Tibial nerve (tissue), 4 donors: ENCODE measurements around the gene MICALL2. TPM values are rescaled to one million over a fixed set of nuclear protein-coding genes. Genes with fewer than 3 reads are reported as not detected.

Experiments used
- DNase-seq, 2 donors: peaks; one replicate each; pipeline ENCODE4 v3.0.0-alpha.2; 2019; ENCODE audit warnings: low spot score in 2 of 2
- H3K27ac ChIP-seq, 4 donors: fragments of 200-600 bp; sonication (generic) in 3 of 4; one replicate each; pipeline ENCODE4 v1.5.1; 2017 to 2019; ENCODE audit warnings: mild to moderate bottlenecking in 1 of 4
- H3K27me3 ChIP-seq, 2 donors: fragments of 200-600 bp; sonication (generic) in 1 of 2; one replicate each; pipeline versions ENCODE4 v1.5.1 to v1.6.0; 2017 to 2019
- H3K36me3 ChIP-seq, 3 donors: fragments of 200-600 bp; sonication (generic); one replicate each; pipeline ENCODE4 v1.5.1; 2018 to 2019
- H3K4me1 ChIP-seq, 4 donors: fragments of 200-600 bp; sonication (generic) in 3 of 4; one replicate each; pipeline ENCODE4 v1.5.1; 2017 to 2019
- H3K4me3 ChIP-seq, 4 donors: fragments of 200-600 bp; sonication (generic) in 3 of 4; one replicate each; pipeline ENCODE4 v1.5.1; 2017 to 2019; ENCODE audit warnings: mild to moderate bottlenecking in 1 of 4, moderate library complexity in 1 of 4
- H3K9me3 ChIP-seq, 4 donors: fragments of 200-600 bp; sonication (generic) in 3 of 4; one replicate each; pipeline ENCODE4 v1.5.1; 2017 to 2019
- CTCF ChIP-seq, 5 experiments: fragments of 200-600 bp in 3 of 5; fragments of 450-650 bp in 2 of 5; sonication (generic) in 3 of 5; IDR thresholded peaks; one replicate each; pipeline ENCODE4 v1.5.1; 2016 to 2019; ENCODE audit warnings: antibody characterized with exemption in 5 of 5, mild to moderate bottlenecking in 3 of 5, moderate library complexity in 2 of 5
- EP300 ChIP-seq, 2 donors: sonication (generic); formaldehyde crosslinking; IDR thresholded peaks; one replicate each; pipeline ENCODE4 v1.6.1; 2017; ENCODE audit warnings: antibody characterized with exemption in 2 of 2, mild to moderate bottlenecking in 1 of 2
- POLR2A ChIP-seq, 2 donors: fragments of 450-650 bp; IDR thresholded peaks; one replicate each; pipeline ENCODE4 v1.6.1; 2017; ENCODE audit warnings: antibody characterized with exemption in 2 of 2, mild to moderate bottlenecking in 2 of 2, moderate library complexity in 2 of 2
- WGBS, 2 donors: methylation state at CpG; one replicate each; pipeline ENCODE4 v1.1.5; 2018; 5-methylcytosine and 5-hydroxymethylcytosine counted together
- total RNA-seq, 4 donors: library from RNA; depleted of rRNA; stranded (reverse); fragments of >200 nt; gene quantifications; one replicate each; pipeline ENCODE4 v1.1.0, GENCODE V29; 2016

MICALL2 gene
- total RNA-seq, 4 donors from 2014 or later = 67.6 to 153 (median 104) TPM

- no peak overlapping the region for H3K27ac ChIP-seq
- no peak for DNase-seq
- H3K36me3 ChIP-seq = no peaks in the 10 kb centered on the region
- peaks cover 0 to 26% (median 0%) of the 10 kb centered on the region in 4 donors for H3K9me3 ChIP-seq
- H3K27me3 ChIP-seq = peaks cover 0 to 92% of the 10 kb centered on the region in 2 donors
- WGBS, 2 donors = 18 to 31% methylated on average over 4 of the region's 4 CpGs
- no peak overlapping the region for H3K4me3 ChIP-seq
- H3K4me1 ChIP-seq = peaks cover 0 to 7% (median 0%) of the 10 kb centered on the region in 4 donors
- TF ChIP-seq CTCF (IDR thresholded peaks at IDR 0.05) (no peak), POLR2A (IDR thresholded peaks at IDR 0.05) (no peak), EP300 (IDR thresholded peaks at IDR 0.05) (no peak)
These were observed 54.8 kb downstream of the MICALL2 start for GRCh38 chr7:1404460-1404809.

GRCh38 chr7:1403638-1404459, 55.4 kb downstream of the MICALL2 start:
- Histone ChIP-seq H3K27me3 (peaks cover 0 to 87% of the 10 kb centered on the region in 2 donors), H3K9me3 (peaks cover 0 to 26% (median 0%) of the 10 kb centered on the region in 4 donors), H3K4me1 (peaks cover 0 to 7% (median 0%) of the 10 kb centered on the region in 4 donors), H3K27ac (no peak overlapping the region), H3K36me3 (no peaks in the 10 kb centered on the region), H3K4me3 (no peak overlapping the region)
- TF ChIP-seq POLR2A (IDR thresholded peaks at IDR 0.05) (no peak), CTCF (IDR thresholded peaks at IDR 0.05) (no peak), EP300 (IDR thresholded peaks at IDR 0.05) (no peak)
- 5 to 8% methylated on average over 31 to 33 of the region's 41 CpGs for WGBS, 2 donors
- DNase-seq = no peak

- peaks cover 0 to 7% (median 0%) of the 10 kb centered on the region in 4 donors for H3K4me1 ChIP-seq
- TF ChIP-seq CTCF (IDR thresholded peaks at IDR 0.05) = no peak
- no peak for TF ChIP-seq EP300 (IDR thresholded peaks at IDR 0.05)
- TF ChIP-seq POLR2A (IDR thresholded peaks at IDR 0.05) = no peak
- no peak for DNase-seq
- no peaks in the 10 kb centered on the region for H3K36me3 ChIP-seq
- H3K4me3 ChIP-seq = no peak overlapping the region
- no peak overlapping the region for H3K27ac ChIP-seq
- peaks cover 0 to 78% of the 10 kb centered on the region in 2 donors for H3K27me3 ChIP-seq
- 41 to 53% methylated on average over 10 to 11 of the region's 11 CpGs for WGBS, 2 donors
- peaks cover 0 to 26% (median 0%) of the 10 kb centered on the region in 4 donors for H3K9me3 ChIP-seq
These were observed 56.3 kb downstream of the MICALL2 start for GRCh38 chr7:1402791-1403637.

GRCh38 chr7:1402110-1402790, 57.0 kb downstream of the MICALL2 start:
- Histone ChIP-seq H3K36me3 (no peaks in the 10 kb centered on the region), H3K9me3 (peaks cover 0 to 26% (median 0%) of the 10 kb centered on the region in 4 donors), H3K27me3 (peaks cover 0 to 71% of the 10 kb centered on the region in 2 donors), H3K4me3 (no peak overlapping the region), H3K4me1 (peaks cover 0 to 7% (median 0%) of the 10 kb centered on the region in 4 donors), H3K27ac (no peak overlapping the region)
- DNase-seq = no peak
- no peak for TF ChIP-seq POLR2A (IDR thresholded peaks at IDR 0.05)
- no peak for TF ChIP-seq CTCF (IDR thresholded peaks at IDR 0.05)
- no peak for TF ChIP-seq EP300 (IDR thresholded peaks at IDR 0.05)
- WGBS, 2 donors = 91 to 94% methylated on average over 8 to 12 of the region's 12 CpGs
